ENCODE results near the gene FSTL4.

DNA sequence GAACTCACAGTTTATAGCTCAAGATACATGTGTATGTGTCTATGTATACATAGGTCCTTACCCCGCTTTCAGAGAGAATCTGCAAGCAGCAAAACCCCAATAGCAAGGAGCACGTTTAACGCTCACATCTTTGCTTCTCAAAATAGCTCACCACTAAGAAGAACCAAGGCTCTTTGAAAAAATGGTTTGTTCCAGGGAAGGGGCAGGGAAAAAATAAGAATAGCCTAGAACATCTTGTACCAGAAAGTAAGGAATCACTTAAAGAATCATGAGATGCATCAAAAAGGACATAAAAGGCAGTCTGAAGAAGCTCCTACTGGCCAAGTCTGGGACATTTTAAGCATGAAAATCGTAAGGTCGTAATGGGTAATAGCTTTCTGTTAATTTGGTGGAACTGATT lies 196.4 kb downstream of the FSTL4 start:
- TF ChIP-seq, protein P1, sequence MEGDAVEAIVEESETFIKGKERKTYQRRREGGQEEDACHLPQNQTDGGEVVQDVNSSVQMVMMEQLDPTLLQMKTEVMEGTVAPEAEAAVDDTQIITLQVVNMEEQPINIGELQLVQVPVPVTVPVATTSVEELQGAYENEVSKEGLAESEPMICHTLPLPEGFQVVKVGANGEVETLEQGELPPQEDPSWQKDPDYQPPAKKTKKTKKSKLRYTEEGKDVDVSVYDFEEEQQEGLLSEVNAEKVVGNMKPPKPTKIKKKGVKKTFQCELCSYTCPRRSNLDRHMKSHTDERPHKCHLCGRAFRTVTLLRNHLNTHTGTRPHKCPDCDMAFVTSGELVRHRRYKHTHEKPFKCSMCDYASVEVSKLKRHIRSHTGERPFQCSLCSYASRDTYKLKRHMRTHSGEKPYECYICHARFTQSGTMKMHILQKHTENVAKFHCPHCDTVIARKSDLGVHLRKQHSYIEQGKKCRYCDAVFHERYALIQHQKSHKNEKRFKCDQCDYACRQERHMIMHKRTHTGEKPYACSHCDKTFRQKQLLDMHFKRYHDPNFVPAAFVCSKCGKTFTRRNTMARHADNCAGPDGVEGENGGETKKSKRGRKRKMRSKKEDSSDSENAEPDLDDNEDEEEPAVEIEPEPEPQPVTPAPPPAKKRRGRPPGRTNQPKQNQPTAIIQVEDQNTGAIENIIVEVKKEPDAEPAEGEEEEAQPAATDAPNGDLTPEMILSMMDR (IDR thresholded peaks at IDR 0.05 in 4 of 5, conservative IDR thresholded peaks at IDR 0.05 in 1 of 5) = no peak
- no peak for TF ChIP-seq POLR2A (IDR thresholded peaks at IDR 0.05)

All from gastrocnemius medialis (tissue), 4 donors.